HTR-8/SVneo (cell line): ENCODE measurements around the gene NTSR1.

ENCODE experiments used
- DNase-seq: peaks from one replicate; pipeline ENCODE4 v3.0.0; 2011; ENCODE audit warnings: low spot score, mixed read lengths; ENCODE audit not compliant: insufficient read length
- FAIRE-seq: peaks from 2 replicates; lab custom pipeline; 2011; peaks lifted over from hg19 to GRCh38; lab: Jason Lieb, UNC

NTSR1 gene

GRCh38 chr20:62705627-62706026, 3.0 kb upstream of the NTSR1 start:
- FAIRE-seq: no peak
- DNase-seq: no peak

DNA sequence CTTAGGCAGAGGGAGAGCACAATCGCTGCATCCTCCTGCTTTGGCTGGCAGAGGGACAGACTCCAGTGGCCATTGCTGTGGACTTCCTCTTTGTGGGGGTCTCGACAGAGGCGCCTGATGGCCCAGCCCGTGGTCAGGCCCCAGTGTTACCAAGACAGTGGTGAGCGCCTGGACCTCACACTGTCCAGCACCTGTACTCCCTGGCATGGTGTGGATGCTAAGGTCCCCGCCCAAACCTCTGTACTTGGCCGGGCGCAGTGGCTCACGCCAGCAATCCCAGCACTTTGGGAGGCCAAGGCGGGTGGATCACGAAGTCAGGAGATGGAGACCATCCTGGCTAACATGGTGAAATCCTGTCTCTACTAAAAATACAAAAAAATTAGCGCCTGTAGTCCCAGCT, 2.3 kb upstream of the NTSR1 start:
- FAIRE-seq (no peak), DNase-seq (no peak)

DNA sequence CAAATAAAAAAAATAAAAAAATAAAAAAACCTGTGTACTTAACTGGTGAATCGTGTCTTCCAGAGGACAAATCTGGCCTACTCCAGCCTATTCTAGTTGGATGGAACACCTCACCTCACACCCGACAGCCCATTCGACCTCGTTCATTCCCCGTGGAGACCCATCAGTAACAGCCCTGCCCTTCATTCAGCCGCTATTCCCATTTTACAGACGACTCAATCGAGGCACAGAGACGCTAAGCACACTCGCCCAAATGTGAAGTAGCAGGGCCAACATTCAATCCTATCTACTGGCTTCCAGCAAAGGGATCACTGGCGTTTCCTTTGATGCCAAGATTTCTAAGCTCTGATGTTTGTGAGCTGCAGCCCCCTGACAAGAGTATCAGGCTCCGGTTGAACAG, 1.8 kb upstream of the NTSR1 start:
- FAIRE-seq (peak; percentile 40), DNase-seq (no peak)

GRCh38 chr20:62707276-62707920, 1.2 kb upstream of the NTSR1 start:
- DNase-seq (no peak), FAIRE-seq (peak; percentile 57)

DNA sequence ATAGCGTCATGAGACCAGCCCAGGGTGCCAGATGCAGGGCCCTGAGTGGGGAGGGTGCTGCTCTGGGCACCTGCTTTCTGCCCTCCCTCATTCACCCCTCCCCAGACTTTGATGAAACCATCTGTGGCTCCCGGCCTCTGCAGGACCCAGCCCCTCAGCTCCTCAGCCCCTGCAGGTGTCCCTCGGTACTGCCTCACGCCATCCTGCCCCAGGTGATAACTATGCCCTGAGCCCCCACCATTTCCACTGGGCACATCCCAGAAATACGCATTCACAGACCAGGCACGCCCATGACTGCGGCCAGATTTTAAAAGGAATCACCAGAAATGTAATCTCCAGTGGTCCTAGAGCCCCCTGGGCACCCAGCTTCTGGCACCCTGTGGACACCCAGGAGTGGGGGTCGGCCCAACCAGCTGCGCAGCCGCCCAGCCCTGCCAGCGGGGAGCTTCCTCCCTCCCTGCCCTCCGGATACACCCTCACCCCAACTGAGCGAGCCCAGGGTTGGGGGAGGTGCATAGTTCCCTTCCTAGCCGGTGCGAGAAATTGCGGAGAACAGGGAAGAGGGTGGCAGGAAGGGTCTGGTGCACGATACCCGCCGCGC, 615 bp upstream of the NTSR1 start:
- no peak for FAIRE-seq
- DNase-seq: peak; percentile 56

- peak; percentile 94 for FAIRE-seq
- no peak for DNase-seq
These were observed 885 bp downstream of the NTSR1 start for GRCh38 chr20:62709537-62709905.

- peak; percentile 60 for FAIRE-seq
These were observed 1.7 kb downstream of the NTSR1 start for GRCh38 chr20:62710221-62710885.

DNA sequence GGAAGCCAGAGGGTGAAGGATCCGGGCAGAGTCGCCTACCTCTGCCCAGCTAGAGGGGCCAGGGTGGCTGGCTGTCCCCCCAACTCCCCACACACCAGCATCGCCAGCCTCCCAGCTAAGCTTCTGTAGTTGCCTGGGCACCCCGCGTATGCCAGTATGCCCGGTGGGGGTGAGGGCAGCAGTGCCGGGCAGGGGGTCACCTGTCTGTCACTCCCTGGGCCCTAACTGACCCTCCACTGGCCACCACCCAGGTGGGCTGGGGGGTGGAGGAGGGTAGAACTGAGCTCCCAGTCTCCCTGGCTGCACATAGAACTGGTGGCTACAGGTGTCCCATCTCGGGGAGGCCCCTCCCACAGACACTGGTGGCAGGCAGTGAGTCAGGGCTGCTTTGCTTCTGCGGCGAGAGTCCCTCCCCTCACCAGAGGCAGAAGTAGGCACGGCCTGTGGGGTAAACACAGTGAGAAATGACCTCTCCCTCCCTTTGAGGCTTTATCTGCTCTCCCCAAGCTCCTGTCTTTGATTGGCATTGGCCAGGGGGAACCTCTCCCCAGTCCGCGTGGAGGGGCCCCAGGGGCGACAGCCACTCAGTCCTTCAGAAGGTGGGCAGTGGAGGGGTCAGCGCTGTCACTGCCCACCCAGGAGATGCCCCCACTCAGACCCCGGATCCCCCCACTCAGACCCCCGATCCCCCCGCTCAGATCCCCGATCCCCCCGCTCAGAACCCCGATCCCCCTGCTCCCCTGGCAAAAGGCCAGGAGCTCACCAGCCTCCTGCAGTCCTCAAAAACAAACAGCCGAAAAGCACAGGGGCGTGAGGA, 2.5 kb downstream of the NTSR1 start:
- FAIRE-seq (no peak), DNase-seq (no peak)

More at GRCh38 chr20:62710221-62710885, 1.7 kb downstream of the NTSR1 start:
- no peak for DNase-seq

DNA sequence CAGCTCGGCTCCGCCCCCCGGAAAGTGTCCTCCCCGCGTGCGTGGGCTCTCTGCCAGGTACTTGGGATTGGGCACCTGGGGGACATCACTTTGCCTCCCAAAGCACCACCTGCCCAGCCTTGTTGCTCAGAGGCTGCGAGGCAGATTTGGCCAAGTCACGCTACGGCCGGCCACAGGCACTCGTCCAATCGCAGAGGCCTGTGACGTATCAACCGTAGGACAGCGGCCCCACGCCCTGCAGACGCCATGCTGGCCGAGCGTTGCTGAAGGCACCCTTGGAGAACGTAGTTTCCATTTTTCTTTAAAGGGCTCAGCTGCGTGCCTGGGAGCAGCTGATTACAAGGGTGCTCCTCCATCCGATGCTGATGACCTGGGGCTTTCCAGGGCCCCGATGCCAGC, 3.1 kb downstream of the NTSR1 start:
- no peak for FAIRE-seq
- no peak for DNase-seq

- DNase-seq: no peak
- FAIRE-seq: no peak
These were observed 4.0 kb downstream of the NTSR1 start for GRCh38 chr20:62712606-62713005.

DNA sequence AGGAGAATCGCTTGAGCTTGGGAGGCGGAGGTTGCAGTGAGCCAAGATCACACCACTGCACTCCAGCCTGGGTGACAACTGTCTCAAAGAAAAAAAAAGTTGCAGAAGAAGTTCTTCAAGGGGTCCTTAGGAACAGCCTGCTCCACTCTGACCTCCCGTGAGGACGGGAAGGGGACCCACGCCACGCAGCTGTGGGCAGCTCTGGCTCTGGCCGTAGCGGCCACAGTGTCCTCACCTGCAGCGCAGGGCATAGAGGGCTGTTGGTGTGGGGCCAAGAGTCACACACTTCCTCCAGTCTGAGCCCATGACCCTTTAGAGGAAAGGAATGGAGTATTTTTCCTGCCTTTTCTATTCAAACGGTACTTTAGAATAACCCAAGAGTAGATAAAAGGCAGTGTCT, 5.4 kb downstream of the NTSR1 start:
- FAIRE-seq (no peak), DNase-seq (no peak)

DNA sequence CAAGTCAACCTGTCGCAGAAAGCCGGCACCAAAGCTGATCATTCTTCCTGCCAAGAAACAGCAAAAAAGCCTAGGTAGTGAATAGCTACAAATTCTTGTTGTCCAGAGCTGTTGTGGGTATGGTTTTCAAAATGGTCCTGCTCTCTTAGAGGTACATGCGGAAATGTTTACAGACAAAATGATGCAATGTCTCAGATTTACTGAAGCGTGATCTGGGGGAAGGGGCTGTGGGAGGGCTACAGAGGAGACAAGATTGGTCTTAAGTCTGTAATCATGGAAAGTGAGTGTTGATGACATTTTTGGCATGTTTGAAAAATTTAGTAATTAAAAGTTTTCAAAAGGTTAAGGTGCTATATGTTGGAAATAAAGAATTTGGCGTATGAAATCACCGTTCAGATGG, 6.2 kb downstream of the NTSR1 start:
- FAIRE-seq (peak; percentile 88), DNase-seq (no peak)

DNA sequence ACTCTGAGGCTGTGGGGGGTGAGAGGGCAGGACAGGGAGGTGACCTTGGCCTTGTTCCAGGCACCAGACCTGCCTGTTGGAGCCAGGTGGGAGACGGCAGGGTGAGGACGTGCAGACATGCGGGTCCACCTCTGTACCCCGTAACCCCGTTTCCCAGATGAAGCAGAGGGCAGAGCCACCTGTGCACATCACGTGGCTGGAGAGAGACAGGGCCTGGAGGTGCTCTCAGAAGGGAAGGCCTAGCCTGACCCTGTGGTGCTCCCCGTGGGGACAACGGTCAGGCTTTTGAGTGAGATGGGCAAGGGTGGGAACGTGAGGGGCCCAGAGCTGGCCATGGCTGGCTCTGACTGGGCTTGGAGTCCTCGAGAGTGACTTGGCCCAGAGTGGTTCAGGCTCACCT, 6.6 kb downstream of the NTSR1 start:
- DNase-seq (no peak), FAIRE-seq (no peak)

GRCh38 chr20:62716198-62716940, 7.7 kb downstream of the NTSR1 start:
- FAIRE-seq (peak; percentile 91), DNase-seq (peak; percentile 48)

DNA sequence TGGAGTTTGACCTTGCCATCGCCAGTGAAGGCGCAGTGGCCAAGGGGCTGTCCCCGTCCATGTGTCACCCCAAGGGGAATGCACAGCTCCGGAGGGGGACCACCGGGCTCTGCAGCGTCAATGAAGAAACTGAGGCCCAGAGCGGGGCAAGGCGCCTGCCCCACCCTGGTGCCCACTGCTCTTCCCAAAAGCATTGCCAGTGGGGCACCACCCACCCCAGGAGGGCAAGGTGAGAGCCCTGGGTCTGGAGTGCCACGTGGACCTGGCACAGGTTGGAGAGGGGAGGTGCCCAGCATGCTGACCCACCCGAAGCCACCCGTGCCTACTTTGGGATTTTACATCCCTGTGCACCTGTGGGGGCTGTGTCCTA, 8.3 kb downstream of the NTSR1 start:
- DNase-seq: no peak
- FAIRE-seq: no peak

DNA sequence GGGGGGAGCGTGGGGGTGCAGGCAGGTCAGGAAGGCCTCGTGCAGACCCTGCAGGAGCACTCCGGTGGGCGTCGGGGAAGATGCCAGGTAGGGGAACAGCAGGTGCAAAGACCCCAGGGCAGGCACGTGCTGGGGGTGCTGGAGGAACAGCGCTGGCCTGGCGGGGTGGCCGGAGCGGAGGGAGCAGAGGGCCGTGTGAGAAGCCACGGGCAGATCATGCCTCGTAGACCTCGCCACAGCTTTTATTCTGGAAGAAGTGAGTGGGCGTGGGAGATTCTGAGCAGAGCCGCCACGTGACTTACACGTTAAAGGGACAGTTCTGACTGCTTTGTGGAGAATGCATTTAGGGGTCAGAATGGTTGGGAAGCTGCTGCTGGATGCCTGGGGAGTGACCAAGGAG, 9.3 kb downstream of the NTSR1 start:
- FAIRE-seq (no peak), DNase-seq (no peak)

DNA sequence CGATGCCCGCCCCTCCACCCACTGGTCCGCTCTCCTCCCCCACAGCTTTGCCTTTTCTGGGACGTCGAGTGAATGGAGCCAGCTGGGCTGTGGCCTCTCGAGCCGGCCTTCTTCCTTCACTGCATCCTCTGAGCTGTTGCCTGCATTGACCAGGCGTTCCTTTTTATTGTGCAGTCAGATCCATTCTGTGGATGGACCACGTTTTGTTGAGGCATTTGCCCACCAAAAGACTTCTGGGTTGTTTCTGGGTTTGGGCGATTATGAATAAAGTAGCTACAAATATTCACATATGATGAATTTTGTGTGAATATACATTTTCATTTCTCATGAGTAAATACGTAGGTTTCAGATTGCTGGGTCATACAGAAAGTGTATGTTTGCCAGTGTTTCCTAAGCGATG, 9.9 kb downstream of the NTSR1 start:
- FAIRE-seq: no peak
- DNase-seq: no peak

DNA sequence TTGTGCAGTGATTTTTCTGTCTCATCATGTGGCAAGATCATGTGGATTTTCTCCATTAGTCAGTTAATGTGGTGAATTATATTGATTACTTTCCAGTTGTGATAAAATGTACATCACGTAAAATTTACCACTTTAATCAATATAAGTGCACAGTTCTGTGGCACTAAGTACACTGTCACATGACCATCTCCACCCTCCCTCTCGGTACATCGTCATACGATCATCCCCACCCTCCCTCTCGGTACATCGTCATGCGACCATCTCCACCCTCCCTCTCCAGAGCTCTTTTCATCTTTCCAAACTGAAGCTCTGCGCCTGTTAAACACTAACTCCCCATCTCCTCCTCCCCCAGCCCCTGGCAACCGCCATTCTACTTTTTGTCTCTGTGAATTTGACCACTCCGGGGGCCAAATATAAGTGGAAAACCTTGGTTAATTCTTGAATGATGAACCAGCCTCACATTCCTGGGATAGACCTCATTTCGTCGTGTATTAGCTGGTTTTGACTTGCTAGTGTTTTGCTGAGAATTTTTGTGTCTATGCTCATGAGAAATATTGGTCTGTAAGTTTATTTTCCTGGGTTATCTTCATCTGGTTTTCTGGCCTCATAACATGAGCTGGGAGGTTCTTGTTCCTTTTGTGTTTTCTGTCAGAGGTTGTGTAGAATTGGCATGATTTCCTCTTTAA, 10.8 kb downstream of the NTSR1 start:
- DNase-seq (no peak), FAIRE-seq (peak; percentile 74)

DNA sequence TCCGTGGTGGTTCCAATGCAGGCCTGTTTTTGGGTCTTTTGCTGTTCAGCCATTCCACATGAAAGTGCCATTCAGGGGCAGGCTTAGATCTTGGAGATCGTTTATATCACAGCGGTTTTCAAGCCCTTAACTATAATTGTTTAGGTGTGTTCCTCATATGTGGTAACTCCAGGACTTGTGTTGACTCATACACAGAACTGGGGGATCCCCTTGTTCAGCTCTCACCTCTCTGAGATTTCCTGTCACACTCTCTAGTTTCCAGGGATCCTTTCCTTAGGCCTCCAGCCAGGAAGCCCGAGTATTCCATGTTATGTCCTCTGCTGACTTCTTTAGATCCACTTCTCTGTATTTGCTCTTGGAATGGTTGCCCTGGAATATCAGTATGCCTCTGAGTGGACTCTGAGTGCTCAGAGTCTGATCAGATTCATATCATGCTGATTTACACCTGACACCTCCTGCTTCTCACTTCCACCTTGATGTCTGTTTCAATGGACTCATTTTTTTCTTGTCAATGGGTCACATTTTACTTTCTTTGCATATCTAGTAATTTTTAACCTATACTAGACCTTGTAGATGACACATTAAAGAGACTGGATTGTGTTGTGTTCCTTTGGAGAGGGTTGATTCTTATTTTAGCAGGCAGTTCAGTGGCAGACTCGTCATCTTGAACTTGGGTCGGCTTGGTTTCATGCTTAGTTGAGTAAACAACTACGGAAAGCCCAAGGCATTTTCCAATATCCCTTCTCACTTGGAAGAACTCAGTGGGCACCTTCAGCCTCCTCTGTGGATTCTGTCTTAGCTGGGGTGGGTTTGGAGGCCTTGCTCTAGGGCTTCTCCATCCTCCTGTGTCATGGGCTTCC, 13.1 kb downstream of the NTSR1 start:
- FAIRE-seq (peak; percentile 60), DNase-seq (no peak)
